Nucleus accumbens (tissue), 56 donors: ENCODE measurements around the gene PTPDC1.

Experiments
- DNase-seq, 56 donors: peaks; one replicate each; lab custom pipeline; 2025; lab: John Stamatoyannopoulos, UW

The PTPDC1 gene

GRCh38 chr9:94084314-94084713 is at the start of gene PTPDC1:
PTPDC1 (plus strand) TSS chr9:94084464; CDS start chr9:94084531, 67 bp downstream.
- peak in 54 of 56 donors; percentile 28 to 94 (median 72) for DNase-seq

- no peak for DNase-seq
Observed at GRCh38 chr9:94034511-94034910, 49.8 kb upstream of the PTPDC1 start.

- DNase-seq, result no peak
Observed at GRCh38 chr9:94039786-94040185, 44.5 kb upstream of the PTPDC1 start.

GRCh38 chr9:94042516-94043360 is 41.5 kb upstream of the PTPDC1 start:
- DNase-seq, result no peak

- peak in 17 of 56 donors; percentile 1 to 29 (median 4) for DNase-seq
Observed at GRCh38 chr9:94054716-94055115, 29.5 kb upstream of the PTPDC1 start.

GRCh38 chr9:94056442-94056974 is 27.8 kb upstream of the PTPDC1 start:
- no peak for DNase-seq

- DNase-seq, result no peak
Observed at GRCh38 chr9:94057918-94058317, 26.3 kb upstream of the PTPDC1 start.

- no peak for DNase-seq
Observed at GRCh38 chr9:94061864-94062263, 22.4 kb upstream of the PTPDC1 start.

- DNase-seq, result peak in 45 of 56 donors; percentile 10 to 89 (median 55)
Observed at GRCh38 chr9:94065535-94065961, 18.7 kb upstream of the PTPDC1 start.

- DNase-seq, result no peak
Observed at GRCh38 chr9:94068257-94068656, 16.0 kb upstream of the PTPDC1 start.

GRCh38 chr9:94076557-94076956 is 7.7 kb upstream of the PTPDC1 start:
- DNase-seq, result no peak

GRCh38 chr9:94078086-94078485 is 6.2 kb upstream of the PTPDC1 start:
- DNase-seq, result no peak

GRCh38 chr9:94079236-94079635 is 5.0 kb upstream of the PTPDC1 start:
- no peak for DNase-seq

GRCh38 chr9:94080249-94080648 is 4.0 kb upstream of the PTPDC1 start:
- no peak for DNase-seq

- DNase-seq, result no peak
Observed at GRCh38 chr9:94081435-94081834, 2.8 kb upstream of the PTPDC1 start.

GRCh38 chr9:94081864-94082463 is 2.3 kb upstream of the PTPDC1 start:
- peak in 18 of 56 donors; percentile 4 to 61 (median 18) for DNase-seq

- DNase-seq, result no peak
Observed at GRCh38 chr9:94082553-94082952, 1.7 kb upstream of the PTPDC1 start.

GRCh38 chr9:94082956-94083355 is 1.3 kb upstream of the PTPDC1 start:
- peak in 3 of 56 donors; percentile 32 to 66 (median 52) for DNase-seq

GRCh38 chr9:94083384-94083783 is 880 bp upstream of the PTPDC1 start:
- DNase-seq, result peak in 38 of 56 donors; percentile 3 to 81 (median 42)

- DNase-seq, result peak in 13 of 56 donors; percentile 4 to 33 (median 15)
Observed at GRCh38 chr9:94085062-94085639, 887 bp downstream of the PTPDC1 start.
